Astrocyte of the spinal cord (primary cell): ENCODE data around the gene SLC2A6.

Experiments
- DNase-seq: peaks from one replicate; pipeline ENCODE4 v3.0.0; 2011; ENCODE audit warnings: low read depth, low spot score
- H3K4me3 ChIP-seq: 2 replicates; pipeline ENCODE4 v1.5.1; 2011; ENCODE audit warnings: low read depth, mild to moderate bottlenecking, low read length, moderate library complexity
- CTCF ChIP-seq: IDR thresholded peaks from 2 replicates; pipeline ENCODE4 v1.5.1; 2012; ENCODE audit warnings: low read depth, mild to moderate bottlenecking, low read length, inconsistent platforms
- in situ Hi-C: cut with HindIII; loops from 2 replicates; pipeline ENCODE4 v1.10.0; 2017; ENCODE audit warnings: low sequenced_read_pairs

SLC2A6 gene

GRCh38 chr9:133474215-133474614 is 4.7 kb downstream of the SLC2A6 start:
- no peak for DNase-seq
- TF ChIP-seq CTCF: no peak
- no peak overlapping the region for H3K4me3 ChIP-seq
- in situ Hi-C loops: no loop called here

GRCh38 chr9:133473743-133474142 is 5.2 kb downstream of the SLC2A6 start:
- in situ Hi-C loops: no loop called here
- DNase-seq: no peak
- H3K4me3 ChIP-seq: no peak overlapping the region
- TF ChIP-seq CTCF: no peak

- in situ Hi-C loops: no loop called here
- H3K4me3 ChIP-seq: no peak overlapping the region
- DNase-seq: no peak
- TF ChIP-seq CTCF: no peak
Observed at GRCh38 chr9:133472753-133473378, 6.0 kb downstream of the SLC2A6 start.

- TF ChIP-seq CTCF: no peak
- no peak for DNase-seq
- no peak overlapping the region for H3K4me3 ChIP-seq
- in situ Hi-C loops: no loop called here
Observed at GRCh38 chr9:133472277-133472645, 6.6 kb downstream of the SLC2A6 start.

GRCh38 chr9:133471551-133472276 is 7.2 kb downstream of the SLC2A6 start:
- no peak overlapping the region for H3K4me3 ChIP-seq
- TF ChIP-seq CTCF: no peak
- in situ Hi-C loops: no loop called here
- DNase-seq: no peak

GRCh38 chr9:133470988-133471387 is 7.9 kb downstream of the SLC2A6 start:
- in situ Hi-C loops: no loop called here
- no peak for TF ChIP-seq CTCF
- H3K4me3 ChIP-seq: no peak overlapping the region
- no peak for DNase-seq
